ENCODE results near the gene GPC5. TPM values are rescaled to one million over a fixed set of nuclear protein-coding genes. Genes with fewer than 3 reads are reported as not detected.

GPC5 gene
- total RNA-seq, 1 experiment from 2014 or later: 0.15 TPM

DNA sequence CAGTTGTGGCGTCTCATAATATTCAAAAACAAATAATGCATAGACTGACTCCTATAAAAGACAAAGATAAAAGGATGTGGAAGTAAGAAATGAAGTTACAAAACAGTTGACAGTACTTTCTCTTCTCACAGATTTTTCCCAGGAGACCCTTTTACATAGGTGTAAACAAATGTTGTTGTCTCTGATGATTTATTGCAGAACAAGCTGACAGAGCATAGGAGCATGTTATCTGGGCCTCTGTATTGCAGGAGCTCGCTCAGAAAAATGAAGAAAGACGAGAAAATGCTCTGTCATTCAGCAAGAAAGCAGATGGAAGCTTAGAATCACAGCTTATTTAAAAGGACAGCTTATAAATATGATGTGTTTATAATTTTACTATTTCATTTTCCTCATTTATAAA is 1474.6 kb downstream of the GPC5 start:
- Histone ChIP-seq H3K79me2 (ENCODE audit: insufficient read depth, low read length) (no peaks in the 10 kb centered on the region), H3K79me1 (ENCODE audit: insufficient read depth, low read depth, low read length, poor library complexity, severe bottlenecking) (no peaks in the 10 kb centered on the region), H2BK12ac (ENCODE audit: insufficient read length, low read depth, low read length) (no peak overlapping the region), H4K5ac (ENCODE audit: insufficient read length, low read depth, low read length) (no peak overlapping the region), H3K56ac (ENCODE audit: insufficient read length, low read depth, low read length) (no peak overlapping the region), H2BK120ac (ENCODE audit: low read depth, low read length, poor library complexity, severe bottlenecking) (no peak overlapping the region), H3K9me3 (ENCODE audit: control insufficient read depth, low read depth, low read length) (no peaks in the 10 kb centered on the region), H3K14ac (ENCODE audit: insufficient read depth, low read length) (no peak overlapping the region), H4K91ac (ENCODE audit: insufficient read length, low read depth, low read length) (no peak overlapping the region), H3T11ph (ENCODE audit: low read length) (no peak overlapping the region), H3K23me2 (ENCODE audit: insufficient read length, low read depth, low read length, poor library complexity, severe bottlenecking) (no peaks in the 10 kb centered on the region), H3K27ac (ENCODE audit: insufficient read length, low read depth, low read length) (no peak overlapping the region), H3K4me2 (ENCODE audit: insufficient read depth, insufficient read length, low read length) (no peak overlapping the region), H4K8ac (replicated peaks; ENCODE audit: insufficient read length, low read depth, low read length) (no peak overlapping the region), H3K4ac (ENCODE audit: low read depth, low read length) (no peak overlapping the region), H2BK20ac (ENCODE audit: low read depth, low read length, poor library complexity, severe bottlenecking) (no peak overlapping the region), H3K27me3 (ENCODE audit: insufficient read depth, low read length) (no peaks in the 10 kb centered on the region), H3K9ac (ENCODE audit: extremely low read depth, insufficient read length, low read length) (no peak overlapping the region), H3K4me1 (ENCODE audit: insufficient read depth, low read length) (no peaks in the 10 kb centered on the region), H2BK5ac (ENCODE audit: insufficient read length, low read length) (no peak overlapping the region), H2AFZ (ENCODE audit: low read length) (no peak overlapping the region), H2BK15ac (ENCODE audit: low read depth, low read length) (no peak overlapping the region), H3K18ac (ENCODE audit: insufficient read length, low read depth, low read length) (no peak overlapping the region), H4K20me1 (ENCODE audit: control insufficient read depth, insufficient read depth, insufficient read length) (no peaks in the 10 kb centered on the region), H2AK5ac (ENCODE audit: insufficient read length, low read length) (no peak overlapping the region), H3K23ac (ENCODE audit: insufficient read length, low read depth, low read length) (no peak overlapping the region)
- peaks cover 2% of the 10 kb centered on the region; the same call in 1 of the 2 replicates for H3K27me3 Mint-ChIP-seq (ENCODE audit: low read depth)
- no CpG with 5 or more reads among the region's 3 CpGs for whole genome bisulfite sequencing (ENCODE audit: extremely low coverage, insufficient read length, low lambda C conversion rate)
- TF ChIP-seq, protein P1, sequence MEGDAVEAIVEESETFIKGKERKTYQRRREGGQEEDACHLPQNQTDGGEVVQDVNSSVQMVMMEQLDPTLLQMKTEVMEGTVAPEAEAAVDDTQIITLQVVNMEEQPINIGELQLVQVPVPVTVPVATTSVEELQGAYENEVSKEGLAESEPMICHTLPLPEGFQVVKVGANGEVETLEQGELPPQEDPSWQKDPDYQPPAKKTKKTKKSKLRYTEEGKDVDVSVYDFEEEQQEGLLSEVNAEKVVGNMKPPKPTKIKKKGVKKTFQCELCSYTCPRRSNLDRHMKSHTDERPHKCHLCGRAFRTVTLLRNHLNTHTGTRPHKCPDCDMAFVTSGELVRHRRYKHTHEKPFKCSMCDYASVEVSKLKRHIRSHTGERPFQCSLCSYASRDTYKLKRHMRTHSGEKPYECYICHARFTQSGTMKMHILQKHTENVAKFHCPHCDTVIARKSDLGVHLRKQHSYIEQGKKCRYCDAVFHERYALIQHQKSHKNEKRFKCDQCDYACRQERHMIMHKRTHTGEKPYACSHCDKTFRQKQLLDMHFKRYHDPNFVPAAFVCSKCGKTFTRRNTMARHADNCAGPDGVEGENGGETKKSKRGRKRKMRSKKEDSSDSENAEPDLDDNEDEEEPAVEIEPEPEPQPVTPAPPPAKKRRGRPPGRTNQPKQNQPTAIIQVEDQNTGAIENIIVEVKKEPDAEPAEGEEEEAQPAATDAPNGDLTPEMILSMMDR (conservative IDR thresholded peaks at IDR 0.05): no peak
- peaks cover 0 to 2% of the 10 kb centered on the region in 2 experiments; a peak in 1 of 5 replicates for H3K9me3 Mint-ChIP-seq
- H3K4me1 Mint-ChIP-seq: no peaks in the 10 kb centered on the region
- DNase-seq: no peak
- H3K27ac Mint-ChIP-seq: no peak overlapping the region
- no peaks in the 10 kb centered on the region; a peak in 1 of 7 replicates for H3K36me3 Mint-ChIP-seq (ENCODE audit: insufficient read depth in 1 of 3, low read depth in 3 of 3)
- no peak overlapping the region for H3K4me3 Mint-ChIP-seq

Measured in H9 (cell line).